MCF 10A (cell line): ENCODE measurements around the gene GALNT5. TPM values are rescaled to one million over a fixed set of nuclear protein-coding genes. Genes with fewer than 3 reads are reported as not detected.

Experiments
- BruUV-seq: library from RNA; stranded (reverse); fragments of 400-500 nt; replicated peaks from 2 replicates; lab custom pipeline; 2021; lab: Mats Ljungman, UMichigan
- CTCF ChIA-PET: fragments of 300-600 bp; sonication (Branson Sonifier 250); formaldehyde crosslinking; extraction: SDS; loops from one replicate; lab custom pipeline; 2021; ENCODE audit warnings: antibody characterized with exemption, inconsistent platforms; lab: Yijun Ruan, JAX
- POLR2A ChIA-PET: fragments of 300-600, 350-650 bp; sonication (Branson Sonifier 250); formaldehyde crosslinking; extraction: SDS; loops from one replicate; lab custom pipeline; 2020; ENCODE audit warnings: antibody characterized with exemption, inconsistent platforms; lab: Yijun Ruan, JAX
- DNase-seq: peaks from one replicate; pipeline ENCODE4 v3.0.0-alpha.2; 2018; ENCODE audit not compliant: unreplicated experiment
- H3K27ac Mint-ChIP-seq: one replicate; pipeline ENCODE4 v1.8.0; 2022; ENCODE audit warnings: mild to moderate bottlenecking, low read depth, mixed read lengths; ENCODE audit not compliant: unreplicated experiment
- H3K27me3 Mint-ChIP-seq: one replicate; pipeline ENCODE4 v1.8.0; 2022; ENCODE audit warnings: mixed read lengths; ENCODE audit not compliant: insufficient read depth, unreplicated experiment
- H3K36me3 Mint-ChIP-seq: one replicate; pipeline ENCODE4 v1.8.0; 2022; ENCODE audit warnings: mild to moderate bottlenecking, moderate library complexity, mixed read lengths; ENCODE audit not compliant: insufficient read depth, unreplicated experiment
- H3K4me1 Mint-ChIP-seq: one replicate; pipeline ENCODE4 v1.8.0; 2022; ENCODE audit warnings: mixed read lengths; ENCODE audit not compliant: insufficient read depth, unreplicated experiment
- H3K4me3 Mint-ChIP-seq: one replicate; pipeline ENCODE4 v1.8.0; 2022; ENCODE audit warnings: mild to moderate bottlenecking, moderate library complexity, mixed read lengths; ENCODE audit not compliant: unreplicated experiment
- H3K9me3 Mint-ChIP-seq: one replicate; pipeline ENCODE4 v1.8.0; 2022; ENCODE audit warnings: mixed read lengths; ENCODE audit not compliant: unreplicated experiment
- CTCF ChIP-seq: fragments of 200-600 bp; IDR thresholded peaks from one replicate; pipeline ENCODE4 v1.8.0; 2022; ENCODE audit warnings: antibody characterized with exemption, mild to moderate bottlenecking; ENCODE audit not compliant: unreplicated experiment
- intact Hi-C: fragments of 100-400 bp; cut with micrococcal nuclease; formaldehyde crosslinking; loops from 2 replicates; pipeline ENCODE4 v1.14.1; 2022
- total RNA-seq: library from RNA; stranded (reverse); gene quantifications from 2 replicates; pipeline ENCODE4 v1.2.3, GENCODE V29; 2022

GALNT5 gene
- total RNA-seq, 1 experiment from 2014 or later = not detected

GRCh38 chr2:157259960-157260359, 2.5 kb downstream of the GALNT5 start:
- TF ChIP-seq CTCF = no peak
- CTCF ChIA-PET = interaction anchor here (1.0 kb wide), 1 partner anchor 76 kb away, joined by 4 read pairs; no protein-coding TSS in a partner anchor
- Mint-ChIP-seq H3K4me1 (peaks cover 14% of the 10 kb centered on the region), H3K9me3 (no peaks in the 10 kb centered on the region), H3K4me3 (no peak overlapping the region), H3K27me3 (no peaks in the 10 kb centered on the region), H3K27ac (no peak overlapping the region), H3K36me3 (no peaks in the 10 kb centered on the region)
- no peak for DNase-seq
- POLR2A ChIA-PET = interaction anchor here (3.4 kb wide), 1 partner anchor 12 kb away, joined by 30 read pairs; no protein-coding TSS in a partner anchor
- intact Hi-C loops = no loop called here
- no TSS peak for BruUV-seq

GRCh38 chr2:157260533-157261198, 3.2 kb downstream of the GALNT5 start:
- ChIA-PET POLR2A (interaction anchor here (0.7 to 3.4 kb wide), 3 partner anchors 10 to 727 kb away, joined by 3 to 30 read pairs (median 3); no protein-coding TSS in a partner anchor), CTCF (interaction anchor here (0.6 to 1.9 kb wide), 6 partner anchors 22 to 1577 kb away, joined by 3 to 8 read pairs (median 4); no protein-coding TSS in a partner anchor)
- H3K36me3 Mint-ChIP-seq = no peaks in the 10 kb centered on the region
- no peaks in the 10 kb centered on the region for H3K27me3 Mint-ChIP-seq
- H3K9me3 Mint-ChIP-seq = no peaks in the 10 kb centered on the region
- H3K4me3 Mint-ChIP-seq = peak overlapping the region; percentile 43
- no peak for TF ChIP-seq CTCF
- DNase-seq = no peak
- peak overlapping the region; percentile 71 for H3K27ac Mint-ChIP-seq
- BruUV-seq = no TSS peak
- intact Hi-C loops = no loop called here
- peaks cover 14% of the 10 kb centered on the region for H3K4me1 Mint-ChIP-seq

GRCh38 chr2:157261199-157261782, 3.8 kb downstream of the GALNT5 start:
- H3K4me3 Mint-ChIP-seq = peak overlapping the region; percentile 43
- TF ChIP-seq CTCF = no peak
- no peaks in the 10 kb centered on the region for H3K27me3 Mint-ChIP-seq
- intact Hi-C loops = no loop called here
- H3K9me3 Mint-ChIP-seq = no peaks in the 10 kb centered on the region
- no peaks in the 10 kb centered on the region for H3K36me3 Mint-ChIP-seq
- no TSS peak for BruUV-seq
- peak overlapping the region; percentile 71 for H3K27ac Mint-ChIP-seq
- CTCF ChIA-PET = interaction anchor here (0.6 to 1.9 kb wide), 6 partner anchors 21 to 1576 kb away, joined by 3 to 8 read pairs (median 4); no protein-coding TSS in a partner anchor
- peak; percentile 61 for DNase-seq
- POLR2A ChIA-PET = interaction anchor here (0.6 to 3.4 kb wide), 5 partner anchors 10 to 1147 kb away, joined by 3 to 30 read pairs (median 3); no protein-coding TSS in a partner anchor
- peaks cover 14% of the 10 kb centered on the region for H3K4me1 Mint-ChIP-seq

GRCh38 chr2:157262248-157262647, 4.7 kb downstream of the GALNT5 start:
- ChIA-PET CTCF (interaction anchor here (0.6 to 1.9 kb wide), 3 partner anchors 39 to 145 kb away, joined by 3 to 8 read pairs (median 3); no protein-coding TSS in a partner anchor), POLR2A (interaction anchor here (0.8 to 3.4 kb wide), 2 partner anchors 14 to 17 kb away, joined by 3 to 30 read pairs; no protein-coding TSS in a partner anchor)
- Mint-ChIP-seq H3K9me3 (no peaks in the 10 kb centered on the region), H3K4me3 (no peak overlapping the region), H3K36me3 (no peaks in the 10 kb centered on the region), H3K4me1 (peaks cover 14% of the 10 kb centered on the region), H3K27me3 (no peaks in the 10 kb centered on the region), H3K27ac (no peak overlapping the region)
- DNase-seq = no peak
- BruUV-seq = no TSS peak
- no peak for TF ChIP-seq CTCF
- intact Hi-C loops = no loop called here
